ENCODE data around the gene CD209.

DNA sequence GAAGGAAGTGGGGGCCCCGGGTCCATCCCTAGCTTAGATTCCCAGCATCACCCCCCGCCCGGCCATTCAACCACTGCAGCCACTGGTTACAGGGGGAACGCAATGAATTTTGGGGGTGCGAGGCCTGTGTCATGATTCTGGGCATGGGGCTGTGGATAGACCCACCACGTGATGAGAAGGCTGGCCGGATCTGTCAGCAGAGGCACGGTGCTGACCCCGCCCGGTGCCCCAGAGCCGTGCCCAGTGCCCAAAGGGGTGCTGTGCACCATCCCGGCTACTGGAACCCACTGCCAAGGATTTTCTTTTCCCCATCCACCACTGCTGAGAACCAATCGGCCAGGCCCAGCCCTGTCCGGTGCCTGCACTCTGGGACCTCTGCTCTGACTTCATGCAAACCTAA, 43.1 kb upstream of the CD209 start:
- TF ChIP-seq POLR2A (IDR thresholded peaks at IDR 0.05; ENCODE audit: low read length): no peak
- TF ChIP-seq GATA1 (IDR thresholded peaks at IDR 0.05; ENCODE audit: low read depth, low read length): no peak

All from erythroblast (primary cell).